HepG2 (cell line): Measurements from ENCODE around the gene NUP85. TPM values are rescaled to one million over a fixed set of nuclear protein-coding genes. Genes with fewer than 3 reads are reported as not detected.

Source experiments
- ARNT ChIP-seq: fragments of 450-650 bp; IDR thresholded peaks from 2 replicates; pipeline ENCODE4 v1.6.1; 2017
- ATM ChIP-seq: fragments of 450-650 bp; IDR thresholded peaks from 2 replicates; pipeline ENCODE4 v1.7.1; 2017; ENCODE audit warnings: mild to moderate bottlenecking, borderline replicate concordance
- CEBPB ChIP-seq: IDR thresholded peaks from 2 replicates; pipeline ENCODE4 v1.6.1; 2011; ENCODE audit warnings: low read depth, low read length, improper control_type of control experiment, borderline replicate concordance
- CEBPZ ChIP-seq: IDR thresholded peaks from 2 replicates; pipeline ENCODE4 v1.6.1; 2012; ENCODE audit warnings: low read length, improper control_type of control experiment
- CHCHD3 ChIP-seq: sonication (generic); formaldehyde crosslinking; IDR thresholded peaks from 2 replicates; pipeline ENCODE4 v1.8.0; 2022; ENCODE audit warnings: mild to moderate bottlenecking, missing genetic modification reagents, moderate library complexity
- DMAP1 ChIP-seq: IDR thresholded peaks from 2 replicates; pipeline ENCODE4 v1.6.1; 2016
- GLMP ChIP-seq: sonication (generic); formaldehyde crosslinking; IDR thresholded peaks from 2 replicates; pipeline ENCODE4 v1.9.0; 2021; ENCODE audit warnings: missing genetic modification reagents, mild to moderate bottlenecking, borderline replicate concordance
- HINFP ChIP-seq: sonication (generic); formaldehyde crosslinking; IDR thresholded peaks from 2 replicates; pipeline ENCODE4 v1.4.0; 2020; ENCODE audit warnings: low read depth, mild to moderate bottlenecking, missing genetic modification reagents
- HNF4G ChIP-seq, 2 experiments: sonication (generic) in 1 of 2; formaldehyde crosslinking in 1 of 2; IDR thresholded peaks; 2 replicates each; pipeline versions ENCODE4 v1.4.0 to v1.6.1; 2011 to 2020; ENCODE audit warnings: borderline replicate concordance in 2 of 2, low read depth in 2 of 2, mild to moderate bottlenecking in 2 of 2, low read length in 1 of 2, missing genetic modification reagents in 1 of 2, moderate library complexity in 1 of 2
- HOXA5 ChIP-seq: sonication (generic); formaldehyde crosslinking; IDR thresholded peaks from 2 replicates; pipeline ENCODE4 v1.4.0; 2020; ENCODE audit warnings: missing genetic modification reagents
- IKZF1 ChIP-seq: fragments of 450-650 bp; IDR thresholded peaks from 2 replicates; pipeline ENCODE4 v1.7.1; 2016
- KLF11 ChIP-seq: IDR thresholded peaks from 2 replicates; pipeline ENCODE4 v1.6.1; 2016; ENCODE audit warnings: missing compliant biosample characterization
- MAFG ChIP-seq: sonication (generic); formaldehyde crosslinking; IDR thresholded peaks from 2 replicates; pipeline ENCODE4 v1.5.1; 2020; ENCODE audit warnings: mild to moderate bottlenecking, missing genetic modification reagents
- MBD4 ChIP-seq: IDR thresholded peaks from 2 replicates; pipeline ENCODE4 v1.6.1; 2012; ENCODE audit warnings: low read length, inconsistent platforms, borderline replicate concordance
- POLR2G ChIP-seq: fragments of 200-400 bp; formaldehyde crosslinking; IDR thresholded peaks from 2 replicates; pipeline ENCODE4 v1.6.1; 2018; ENCODE audit warnings: mild to moderate bottlenecking, low read depth, low read length, moderate library complexity
- PTBP1 ChIP-seq: fragments of 200-400 bp; formaldehyde crosslinking; IDR thresholded peaks from 2 replicates; pipeline ENCODE4 v1.6.1; 2018; ENCODE audit warnings: low read length, low read depth; ENCODE audit not compliant: poor library complexity, severe bottlenecking
- SMAD1 ChIP-seq: sonication (generic); formaldehyde crosslinking; IDR thresholded peaks from 2 replicates; pipeline ENCODE4 v1.4.0; 2020; ENCODE audit warnings: missing genetic modification reagents, low read depth, mild to moderate bottlenecking, borderline replicate concordance
- TEAD2 ChIP-seq: sonication (generic); formaldehyde crosslinking; IDR thresholded peaks from 2 replicates; pipeline ENCODE4 v1.9.0; 2021; ENCODE audit warnings: missing genetic modification reagents
- ZBTB20 ChIP-seq: sonication (generic); formaldehyde crosslinking; IDR thresholded peaks from 2 replicates; pipeline ENCODE4 v1.8.1; 2023; ENCODE audit warnings: missing genetic modification reagents, low read depth, mild to moderate bottlenecking, borderline replicate concordance
- ZNF724P ChIP-seq: sonication (generic); formaldehyde crosslinking; IDR thresholded peaks from 2 replicates; pipeline ENCODE4 v1.8.0; 2022; ENCODE audit warnings: missing genetic modification reagents, borderline replicate concordance
- ZXDC ChIP-seq: sonication (generic); formaldehyde crosslinking; IDR thresholded peaks from 2 replicates; pipeline ENCODE4 v1.5.0; 2020; ENCODE audit warnings: mild to moderate bottlenecking, missing genetic modification reagents
- polyA plus RNA-seq, 8 experiments: library from polyadenylated mRNA; depleted of rRNA in 3 of 8; stranded (reverse) in 7 of 8; unstranded in 1 of 8; fragments of >200 nt; fragmentation: Illumina TruSeq in 4 of 8; extraction: Trizol in 4 of 8; gene quantifications; 2 replicates each; pipeline versions ENCODE4 v1.2.1 to v1.2.3, GENCODE V29; 2011 to 2016; ENCODE audit warnings: low read depth in 4 of 8, missing spikeins in 1 of 8, mixed read lengths in 1 of 8; ENCODE audit not compliant: insufficient read depth in 1 of 8
- total RNA-seq, 5 experiments: library from RNA; depleted of rRNA; stranded (reverse); fragments of >200 nt; fragmentation: Illumina TruSeq; extraction: Trizol; gene quantifications; 2 replicates each; pipeline ENCODE4 v1.2.3, GENCODE V29; 2016; ENCODE audit warnings: low read depth in 1 of 5

The NUP85 gene
- total and polyA plus RNA-seq, 2 of the 13 experiments (the other 11 are each of a cell fraction or from before 2014, with no cell fraction given): 89.1 to 124 TPM

GRCh38 chr17:75260641-75261335 lies 55.3 kb downstream of the NUP85 start (continued):
- TF ChIP-seq HINFP (CRISPR knock-in tag) (no peak), PTBP1 (no peak), ARNT (no peak), HNF4G (IDR thresholded peaks at IDR 0.05; ENCODE audit: borderline replicate concordance, low read depth, low read length) (no peak), HNF4G (CRISPR knock-in tag; IDR thresholded peaks at IDR 0.05; ENCODE audit: borderline replicate concordance, low read depth) (no peak), GLMP (CRISPR knock-in tag) (no peak), ZXDC (CRISPR knock-in tag) (0 out of 2 replicates have a peak, but pooled peaks have one; percentile 68), MAFG (CRISPR knock-in tag) (no peak), IKZF1 (no peak), ZBTB20 (CRISPR knock-in tag) (no peak), SMAD1 (CRISPR knock-in tag) (no peak), CEBPZ (no peak), CEBPB (no peak), ZNF724P (CRISPR knock-in tag) (peak; percentile 50; the same call in 1 of the 2 replicates), TEAD2 (no peak), MBD4 (no peak), ATM (no peak), DMAP1 (CRISPR knock-in tag) (no peak), POLR2G (no peak), HOXA5 (CRISPR knock-in tag) (no peak), KLF11 (CRISPR knock-in tag) (no peak), CHCHD3 (no peak)
